Trophoblast cell (in vitro differentiated cells and primary cell): Measurements from ENCODE around the gene LRRC7.

Experiments
- DNase-seq, 2 donors: peaks; one replicate each; pipeline ENCODE4 v3.0.0-alpha.2; 2016
- H2AFZ ChIP-seq: 2 replicates; pipeline ENCODE4 v1.6.1; 2013; ENCODE audit warnings: low read length, moderate library complexity, mild to moderate bottlenecking; ENCODE audit not compliant: insufficient read depth, poor library complexity
- H2AK5ac ChIP-seq: 2 replicates; pipeline ENCODE4 v1.6.1; 2013; ENCODE audit warnings: mild to moderate bottlenecking, low read length
- H2BK120ac ChIP-seq: 2 replicates; pipeline ENCODE4 v1.6.1; 2013; ENCODE audit warnings: low read length, mild to moderate bottlenecking, moderate library complexity; ENCODE audit not compliant: insufficient read depth, poor library complexity
- H2BK12ac ChIP-seq: 2 replicates; pipeline ENCODE4 v1.6.1; 2013; ENCODE audit warnings: mild to moderate bottlenecking, low read length, moderate library complexity
- H2BK5ac ChIP-seq: 2 replicates; pipeline ENCODE4 v1.6.1; 2013; ENCODE audit warnings: low read length, low read depth, moderate library complexity, mild to moderate bottlenecking; ENCODE audit not compliant: poor library complexity
- H3K14ac ChIP-seq: 2 replicates; pipeline ENCODE4 v1.6.1; 2013; ENCODE audit warnings: mild to moderate bottlenecking, low read length
- H3K18ac ChIP-seq: 2 replicates; pipeline ENCODE4 v1.6.1; 2013; ENCODE audit warnings: mild to moderate bottlenecking, low read length
- H3K23ac ChIP-seq: 2 replicates; pipeline ENCODE4 v1.6.1; 2013; ENCODE audit warnings: low read length
- H3K27ac ChIP-seq: 2 replicates; pipeline ENCODE4 v1.5.1; 2013; ENCODE audit warnings: low read depth, mild to moderate bottlenecking, inconsistent platforms, low read length, moderate library complexity
- H3K27me3 ChIP-seq: 2 replicates; pipeline ENCODE4 v1.6.1; 2013; ENCODE audit warnings: inconsistent platforms, mild to moderate bottlenecking, low read length, moderate library complexity; ENCODE audit not compliant: insufficient read depth
- H3K36me3 ChIP-seq, 2 experiments: 1 replicate in 1 of 2; 2 replicates in 1 of 2; pipeline ENCODE4 v1.6.1; 2013; ENCODE audit warnings: low read length in 2 of 2, mild to moderate bottlenecking in 2 of 2, moderate library complexity in 1 of 2; ENCODE audit not compliant: insufficient read depth in 2 of 2, control insufficient read depth in 1 of 2
- H3K4ac ChIP-seq: 2 replicates; pipeline ENCODE4 v1.6.1; 2013; ENCODE audit warnings: low read depth, mild to moderate bottlenecking, low read length, moderate library complexity
- H3K4me1 ChIP-seq, 2 experiments: 1 replicate in 1 of 2; 2 replicates in 1 of 2; pipeline ENCODE4 v1.6.1; 2013; ENCODE audit warnings: low read length in 2 of 2, mild to moderate bottlenecking in 2 of 2, moderate library complexity in 1 of 2; ENCODE audit not compliant: insufficient read depth in 2 of 2, control insufficient read depth in 1 of 2
- H3K4me2 ChIP-seq: 2 replicates; pipeline ENCODE4 v1.6.1; 2013; ENCODE audit warnings: inconsistent platforms, mild to moderate bottlenecking, low read length, moderate library complexity
- H3K4me3 ChIP-seq: 2 replicates; pipeline ENCODE4 v1.5.1; 2013; ENCODE audit warnings: mild to moderate bottlenecking, low read depth, low read length, inconsistent platforms
- H3K79me1 ChIP-seq: one replicate; pipeline ENCODE4 v1.6.1; 2013; ENCODE audit warnings: low read length
- H3K79me2 ChIP-seq: 2 replicates; pipeline ENCODE4 v1.6.1; 2013; ENCODE audit warnings: low read length, mild to moderate bottlenecking; ENCODE audit not compliant: control insufficient read depth, insufficient read depth, poor library complexity
- H3K9ac ChIP-seq: 2 replicates; pipeline ENCODE4 v1.6.1; 2013; ENCODE audit warnings: mild to moderate bottlenecking, low read length
- H3K9me3 ChIP-seq: 2 replicates; pipeline ENCODE4 v1.6.1; 2013; ENCODE audit warnings: low read depth, mild to moderate bottlenecking, control low read depth, inconsistent platforms, low read length; ENCODE audit not compliant: insufficient read depth
- H4K12ac ChIP-seq: 2 replicates; pipeline ENCODE4 v1.6.1; 2013; ENCODE audit warnings: low read depth, mild to moderate bottlenecking, low read length, moderate library complexity
- H4K8ac ChIP-seq: 2 replicates; pipeline ENCODE4 v1.6.1; 2013; ENCODE audit warnings: low read depth, mild to moderate bottlenecking, low read length, moderate library complexity
- H4K91ac ChIP-seq: one replicate; pipeline ENCODE4 v1.6.1; 2013; ENCODE audit warnings: low read depth, mild to moderate bottlenecking, low read length, moderate library complexity
- WGBS: extraction: QIAGEN DNeasy Blood & Tissue Kit; methylation state at CpG from one replicate; pipeline ENCODE4 v1.1.7; 2013; ENCODE audit warnings: missing lambda C conversion rate; ENCODE audit not compliant: insufficient read length, insufficient coverage; ENCODE audit errors: extremely low coverage; 5-methylcytosine and 5-hydroxymethylcytosine counted together

Gene LRRC7

DNA sequence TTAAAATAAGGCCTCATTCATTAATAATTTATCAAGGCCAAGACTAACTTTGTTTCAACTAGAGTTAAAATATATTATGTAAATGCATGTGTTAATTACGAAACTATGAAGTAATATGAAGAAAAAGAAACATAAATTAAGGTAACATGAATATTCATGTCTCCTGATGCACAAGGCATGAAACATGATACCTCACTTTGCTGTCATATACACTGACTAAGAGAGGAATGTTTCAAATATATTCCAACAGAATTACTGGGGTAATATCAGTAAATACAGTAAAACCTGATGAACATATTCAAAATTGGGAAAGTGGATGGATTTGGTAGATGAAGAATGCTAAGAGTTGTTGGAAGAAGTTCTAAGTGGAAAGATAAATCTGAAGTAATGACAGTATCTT lies 274.6 kb downstream of the LRRC7 start:
- Histone ChIP-seq H2AK5ac (no peak overlapping the region), H2BK12ac (no peak overlapping the region), H2AFZ (no peak overlapping the region), H3K27me3 (no peaks in the 10 kb centered on the region), H3K79me2 (no peaks in the 10 kb centered on the region), H3K23ac (no peak overlapping the region), H2BK120ac (no peak overlapping the region), H2BK5ac (no peak overlapping the region), H3K9ac (no peak overlapping the region), H4K91ac (no peak overlapping the region), H3K18ac (no peak overlapping the region), H3K36me3 (no peaks in the 10 kb centered on the region), H3K14ac (no peak overlapping the region), H4K12ac (no peak overlapping the region), H4K8ac (no peak overlapping the region), H3K9me3 (no peaks in the 10 kb centered on the region), H3K4me3 (no peak overlapping the region), H3K79me1 (no peaks in the 10 kb centered on the region), H3K4me2 (no peak overlapping the region), H3K4ac (no peak overlapping the region), H3K27ac (no peak overlapping the region), H3K4me1 (no peaks in the 10 kb centered on the region)
- DNase-seq = no peak
- no CpG with 5 or more reads among the region's 1 CpG for WGBS

DNA sequence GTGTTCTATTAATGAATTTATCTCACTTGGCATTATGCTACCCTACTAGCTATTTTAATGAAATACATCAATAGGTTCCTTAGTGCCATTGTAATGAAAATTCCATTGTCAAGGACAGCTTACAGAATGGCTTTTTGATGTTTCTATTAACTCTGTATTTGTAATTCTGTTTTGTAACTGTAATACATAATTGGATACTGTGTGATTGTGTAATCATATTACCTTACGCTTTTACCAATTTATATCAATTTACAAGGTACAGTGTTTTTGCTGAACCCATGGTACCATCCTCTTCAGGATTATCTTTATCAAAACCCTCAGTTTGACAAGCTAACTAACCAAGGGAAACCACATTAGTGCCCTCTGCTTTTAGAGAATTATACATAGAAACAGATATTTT lies 277.9 kb downstream of the LRRC7 start:
- H2BK12ac ChIP-seq = no peak overlapping the region
- H4K8ac ChIP-seq = no peak overlapping the region
- no peak overlapping the region for H2AFZ ChIP-seq
- no peak overlapping the region for H2BK120ac ChIP-seq
- no peak overlapping the region for H3K4me3 ChIP-seq
- no peak overlapping the region for H3K9ac ChIP-seq
- no peaks in the 10 kb centered on the region for H3K27me3 ChIP-seq
- no peak overlapping the region for H3K4me2 ChIP-seq
- H3K23ac ChIP-seq = no peak overlapping the region
- no peak for DNase-seq
- no peak overlapping the region for H2BK5ac ChIP-seq
- no peaks in the 10 kb centered on the region for H3K36me3 ChIP-seq
- H3K14ac ChIP-seq = no peak overlapping the region
- H3K79me1 ChIP-seq = no peaks in the 10 kb centered on the region
- WGBS = no CpG with 5 or more reads among the region's 1 CpG
- no peaks in the 10 kb centered on the region for H3K9me3 ChIP-seq
- no peak overlapping the region for H3K27ac ChIP-seq
- no peak overlapping the region for H4K12ac ChIP-seq
- H3K18ac ChIP-seq = no peak overlapping the region
- H3K4ac ChIP-seq = no peak overlapping the region
- no peak overlapping the region for H2AK5ac ChIP-seq
- no peaks in the 10 kb centered on the region for H3K79me2 ChIP-seq
- no peaks in the 10 kb centered on the region for H3K4me1 ChIP-seq
- no peak overlapping the region for H4K91ac ChIP-seq

DNA sequence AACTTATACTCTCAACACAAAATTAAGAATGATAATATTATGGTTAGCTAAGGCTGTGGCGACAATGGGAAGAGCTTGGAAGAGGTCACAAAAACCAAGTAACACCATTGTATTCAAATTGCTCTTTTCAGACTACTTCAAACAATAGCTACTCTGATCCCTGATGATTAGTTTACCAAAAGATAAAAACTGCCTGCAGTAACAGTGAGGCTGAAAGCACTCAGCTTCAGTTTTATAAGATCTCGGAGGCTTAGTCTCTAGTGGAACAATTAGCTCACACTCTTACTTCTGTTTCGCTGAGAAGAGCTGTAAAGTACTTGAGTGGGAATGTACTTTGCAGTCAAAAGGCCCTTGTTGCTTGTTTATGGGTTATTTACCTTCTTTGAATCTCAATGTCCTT lies 278.5 kb downstream of the LRRC7 start:
- no peak overlapping the region for H3K4ac ChIP-seq
- H2AFZ ChIP-seq = no peak overlapping the region
- DNase-seq = no peak
- H2BK12ac ChIP-seq = no peak overlapping the region
- no peak overlapping the region for H2AK5ac ChIP-seq
- H3K23ac ChIP-seq = no peak overlapping the region
- H3K14ac ChIP-seq = no peak overlapping the region
- H2BK5ac ChIP-seq = no peak overlapping the region
- no peak overlapping the region for H4K12ac ChIP-seq
- no peaks in the 10 kb centered on the region for H3K9me3 ChIP-seq
- H2BK120ac ChIP-seq = no peak overlapping the region
- H4K8ac ChIP-seq = no peak overlapping the region
- no peaks in the 10 kb centered on the region for H3K27me3 ChIP-seq
- H3K18ac ChIP-seq = no peak overlapping the region
- no peak overlapping the region for H3K4me3 ChIP-seq
- no peaks in the 10 kb centered on the region for H3K79me1 ChIP-seq
- no CpG with 5 or more reads among the region's 3 CpGs for WGBS
- no peaks in the 10 kb centered on the region for H3K4me1 ChIP-seq
- H4K91ac ChIP-seq = no peak overlapping the region
- H3K27ac ChIP-seq = no peak overlapping the region
- no peaks in the 10 kb centered on the region for H3K36me3 ChIP-seq
- no peak overlapping the region for H3K4me2 ChIP-seq
- no peaks in the 10 kb centered on the region for H3K79me2 ChIP-seq
- no peak overlapping the region for H3K9ac ChIP-seq

DNA sequence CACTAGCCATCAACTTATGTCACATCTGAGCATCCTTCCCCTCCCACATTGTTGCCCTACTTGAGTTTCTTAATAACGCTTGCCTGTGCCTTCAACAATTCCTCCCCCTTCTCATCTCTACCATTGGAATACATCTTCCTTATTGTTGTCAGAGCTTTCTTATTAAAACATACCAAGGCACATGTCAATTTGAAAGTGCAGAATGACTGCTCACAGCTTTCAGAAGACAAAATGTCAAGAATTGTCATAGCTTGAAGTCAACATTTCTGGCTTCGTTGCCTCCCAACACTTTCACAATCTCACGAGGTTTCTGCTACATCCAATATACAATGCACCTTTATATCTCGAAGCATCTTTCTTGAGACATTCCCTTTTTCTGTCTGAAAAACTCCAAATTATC lies 279.9 kb downstream of the LRRC7 start:
- no peak overlapping the region for H4K8ac ChIP-seq
- no peak overlapping the region for H2BK5ac ChIP-seq
- H3K9me3 ChIP-seq = no peaks in the 10 kb centered on the region
- no peak overlapping the region for H3K23ac ChIP-seq
- no peaks in the 10 kb centered on the region for H3K79me2 ChIP-seq
- H4K12ac ChIP-seq = no peak overlapping the region
- H3K4me3 ChIP-seq = no peak overlapping the region
- WGBS = 100% methylated on average over 1 of the region's 4 CpGs
- H3K27me3 ChIP-seq = no peaks in the 10 kb centered on the region
- H2BK120ac ChIP-seq = no peak overlapping the region
- no peak overlapping the region for H3K14ac ChIP-seq
- no peaks in the 10 kb centered on the region for H3K79me1 ChIP-seq
- H3K4me1 ChIP-seq = no peaks in the 10 kb centered on the region
- DNase-seq = no peak
- H3K27ac ChIP-seq = no peak overlapping the region
- no peak overlapping the region for H2AK5ac ChIP-seq
- no peak overlapping the region for H3K4ac ChIP-seq
- H4K91ac ChIP-seq = no peak overlapping the region
- H2BK12ac ChIP-seq = no peak overlapping the region
- no peaks in the 10 kb centered on the region for H3K36me3 ChIP-seq
- no peak overlapping the region for H3K9ac ChIP-seq
- no peak overlapping the region for H2AFZ ChIP-seq
- no peak overlapping the region for H3K4me2 ChIP-seq
- H3K18ac ChIP-seq = no peak overlapping the region
